Glomerular endothelial cell (primary cell): ENCODE results near the gene PTPRN2. TPM values are rescaled to one million over a fixed set of nuclear protein-coding genes. Genes with fewer than 3 reads are reported as not detected.
"Not testable (repeated sequence)": the region's sequence is repeated elsewhere in the genome, so short reads cannot be mapped to it uniquely, and the experiment has no call there.

Experiments used
- DNase-seq: peaks from one replicate; pipeline ENCODE4 v3.0.0-alpha.2; 2011; ENCODE audit warnings: low read depth, low spot score; ENCODE audit errors: extremely low read depth
- total RNA-seq: library from RNA; depleted of rRNA; stranded (reverse); fragments of >200 nt; gene quantifications from 2 replicates; pipeline ENCODE4 v1.2.3, GENCODE V29; 2015

Gene PTPRN2
- total RNA-seq, 1 donor from 2014 or later: 10.0 TPM

DNA sequence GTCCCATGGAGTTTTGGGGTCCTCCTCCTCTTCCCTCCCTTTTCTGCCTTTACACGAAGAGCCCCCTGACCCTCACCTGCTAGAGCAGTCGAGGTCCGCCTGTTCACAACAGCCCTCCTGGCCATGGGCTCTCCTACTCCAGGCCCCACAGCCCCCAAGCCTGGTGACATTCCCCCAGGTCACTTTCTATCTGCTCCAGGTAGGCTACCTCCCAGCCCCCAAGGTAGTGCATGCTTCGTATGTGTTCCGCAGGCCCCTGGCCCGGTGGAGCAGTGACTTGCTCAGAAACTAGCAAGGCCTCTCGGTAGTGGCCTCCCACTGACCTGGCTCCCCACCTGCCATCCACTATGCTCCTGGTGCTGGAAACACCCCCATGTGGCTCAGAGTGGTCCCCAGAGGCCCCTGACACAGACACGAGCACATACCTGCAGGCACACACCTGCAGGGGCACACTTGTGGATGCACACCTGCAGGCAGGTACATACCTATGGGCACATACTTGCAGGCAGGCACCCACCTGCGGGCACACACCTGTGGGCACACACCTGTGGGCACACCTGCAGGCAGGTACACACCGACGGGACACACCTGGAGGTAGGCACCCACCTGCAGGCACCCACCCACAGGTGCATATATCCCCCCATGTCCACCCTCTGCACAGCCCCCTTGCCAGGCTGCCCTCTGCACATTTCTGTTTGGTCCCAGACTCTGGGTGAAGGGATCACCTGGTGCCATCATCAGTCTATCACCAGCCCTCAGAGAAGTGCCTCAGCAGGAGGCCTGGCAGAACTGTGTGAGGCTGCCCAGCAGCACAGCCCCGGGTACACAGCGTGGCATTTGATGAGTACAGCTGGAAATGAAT lies 322.5 kb downstream of the PTPRN2 start:
- DNase-seq: no peak

DNA sequence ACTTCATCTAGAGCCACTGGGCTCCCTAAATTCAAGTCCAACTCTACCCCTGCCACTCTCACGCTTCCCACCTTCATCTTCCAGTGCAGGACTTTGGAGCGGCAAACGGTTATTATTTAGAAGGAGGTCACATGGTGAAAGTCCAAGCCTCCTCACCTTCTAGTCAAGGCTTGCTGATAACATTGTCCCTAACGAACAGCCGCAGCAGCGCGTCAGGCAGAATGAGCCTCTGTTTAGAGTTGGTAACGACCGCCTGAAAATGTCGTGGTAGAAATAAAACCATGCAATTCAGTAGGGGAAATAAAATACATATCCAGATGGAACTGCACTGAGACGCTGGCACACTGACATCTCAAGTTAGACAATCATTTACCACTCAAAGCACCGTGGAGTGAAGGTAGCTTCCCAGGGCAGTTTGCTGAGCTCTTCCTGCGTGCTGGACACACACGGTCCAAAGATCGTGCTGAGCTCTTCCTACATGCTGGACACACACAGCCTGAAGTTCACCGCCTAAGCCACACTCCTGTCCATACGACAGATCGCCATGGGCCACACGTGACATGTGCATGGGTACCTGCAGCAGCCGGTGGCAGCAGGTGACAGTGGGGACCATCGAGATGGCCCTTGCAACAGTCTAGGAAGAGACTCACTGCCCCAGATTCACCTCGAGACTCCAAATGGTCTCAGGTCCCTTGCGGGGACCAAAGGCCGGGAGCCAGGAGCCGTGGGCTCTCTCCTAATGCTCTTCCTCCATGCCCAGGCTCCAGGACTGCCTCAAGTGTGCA lies 323.5 kb downstream of the PTPRN2 start:
- no peak for DNase-seq

DNA sequence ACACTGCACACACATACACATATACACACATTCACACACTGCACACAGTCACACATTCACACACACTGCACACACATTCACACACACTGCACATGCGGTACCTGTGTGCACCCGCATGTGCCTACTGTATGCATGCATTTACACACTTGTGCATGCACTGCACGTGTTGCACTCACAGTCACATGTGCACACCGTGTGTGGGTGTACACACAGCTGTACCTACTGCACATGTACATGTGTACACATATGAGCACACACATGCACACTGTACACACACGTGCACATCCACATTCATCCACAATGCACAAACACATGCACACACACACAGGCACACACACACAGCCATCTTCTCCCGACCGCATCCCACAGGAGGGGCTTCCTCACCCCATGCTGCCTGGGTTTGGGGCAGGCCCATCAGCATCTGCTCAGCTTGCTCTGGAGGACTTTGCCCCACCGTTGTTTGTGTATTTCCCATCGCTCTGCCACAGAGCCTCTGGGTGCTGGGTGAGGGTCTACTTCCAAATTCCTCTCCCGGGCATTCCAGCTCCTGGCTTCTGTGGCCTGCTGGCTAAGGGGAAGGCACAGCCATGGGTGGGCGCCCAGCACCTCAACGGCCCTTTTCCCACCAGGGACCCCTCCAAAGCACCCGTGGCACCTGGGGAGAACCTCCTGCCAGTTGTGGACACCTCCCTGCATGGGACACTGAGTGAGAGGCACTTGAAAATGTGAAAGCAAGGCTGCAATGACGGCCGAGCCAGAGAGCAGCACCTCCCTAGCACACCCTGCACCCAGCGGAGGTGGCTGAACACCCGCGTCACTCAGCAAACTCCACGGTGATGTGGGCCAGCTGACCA lies 324.3 kb downstream of the PTPRN2 start:
- no peak for DNase-seq

DNA sequence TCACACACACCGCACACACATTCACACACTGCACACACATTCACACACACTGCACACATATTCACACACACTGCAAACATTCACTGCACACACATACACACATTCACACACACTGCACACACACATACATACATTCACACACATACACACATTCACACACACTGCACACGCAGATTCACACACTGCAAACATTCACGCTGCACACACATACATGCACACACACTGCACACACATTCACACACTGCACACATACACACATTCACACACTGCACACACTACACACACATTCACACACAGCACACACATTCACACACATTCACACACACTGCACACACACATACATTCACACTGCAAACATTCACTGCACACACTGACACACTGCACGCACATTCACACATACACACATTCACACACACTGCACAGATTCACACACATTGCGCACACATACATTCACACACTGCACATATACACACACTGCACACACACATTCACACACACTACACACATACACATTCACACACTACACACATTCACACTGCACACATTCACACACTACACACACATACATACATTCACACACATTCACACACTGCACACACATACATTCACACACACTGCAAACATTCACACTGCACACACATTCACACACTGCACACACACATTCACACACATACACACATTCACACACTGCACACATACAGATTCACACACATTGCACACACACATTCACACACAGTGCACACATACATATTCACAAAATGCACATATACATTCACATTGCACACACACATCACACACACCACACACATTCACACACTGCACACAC lies 325.1 kb downstream of the PTPRN2 start:
- no peak for DNase-seq

DNA sequence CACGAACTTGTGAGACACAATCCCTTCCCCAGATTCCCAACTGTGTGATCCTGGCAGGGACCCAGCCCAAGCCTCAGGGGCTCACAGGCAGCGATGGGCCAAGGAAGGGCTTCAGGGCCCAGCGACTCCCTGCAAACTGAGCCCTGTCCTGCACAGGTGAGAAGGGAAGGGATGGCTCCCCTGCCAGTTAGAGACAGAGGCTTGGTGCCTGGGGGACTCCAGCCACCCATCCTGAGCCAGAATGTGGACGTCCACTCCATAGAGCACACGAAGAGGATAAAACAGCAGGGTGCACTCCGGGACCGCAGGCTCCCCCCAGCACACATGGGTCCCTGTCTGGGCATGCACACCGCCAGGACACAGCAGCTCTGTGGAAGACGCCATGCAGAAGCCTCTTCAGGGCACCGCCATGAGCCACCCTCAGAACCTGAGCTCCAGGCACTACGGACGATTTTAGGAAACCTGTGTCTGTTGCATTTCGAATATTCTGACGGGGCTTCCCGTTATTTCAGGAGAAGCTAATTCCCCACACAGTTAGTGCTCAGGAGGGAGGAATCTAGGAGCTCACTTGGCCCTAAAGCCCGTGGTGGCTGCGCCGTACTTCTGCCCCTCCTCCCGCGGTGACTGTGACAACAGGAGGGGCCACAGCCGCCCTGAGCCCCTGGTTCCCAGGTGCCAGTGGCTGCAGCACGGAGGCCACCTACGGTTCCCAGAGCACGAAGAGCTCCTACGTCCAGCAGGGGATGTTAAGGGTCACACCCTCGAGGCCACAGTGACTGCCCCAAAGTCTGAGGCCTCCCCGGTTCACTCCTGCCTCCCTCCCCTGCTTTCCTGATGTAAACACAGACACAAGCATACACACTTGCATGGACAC lies 326.0 kb downstream of the PTPRN2 start:
- DNase-seq: no peak

DNA sequence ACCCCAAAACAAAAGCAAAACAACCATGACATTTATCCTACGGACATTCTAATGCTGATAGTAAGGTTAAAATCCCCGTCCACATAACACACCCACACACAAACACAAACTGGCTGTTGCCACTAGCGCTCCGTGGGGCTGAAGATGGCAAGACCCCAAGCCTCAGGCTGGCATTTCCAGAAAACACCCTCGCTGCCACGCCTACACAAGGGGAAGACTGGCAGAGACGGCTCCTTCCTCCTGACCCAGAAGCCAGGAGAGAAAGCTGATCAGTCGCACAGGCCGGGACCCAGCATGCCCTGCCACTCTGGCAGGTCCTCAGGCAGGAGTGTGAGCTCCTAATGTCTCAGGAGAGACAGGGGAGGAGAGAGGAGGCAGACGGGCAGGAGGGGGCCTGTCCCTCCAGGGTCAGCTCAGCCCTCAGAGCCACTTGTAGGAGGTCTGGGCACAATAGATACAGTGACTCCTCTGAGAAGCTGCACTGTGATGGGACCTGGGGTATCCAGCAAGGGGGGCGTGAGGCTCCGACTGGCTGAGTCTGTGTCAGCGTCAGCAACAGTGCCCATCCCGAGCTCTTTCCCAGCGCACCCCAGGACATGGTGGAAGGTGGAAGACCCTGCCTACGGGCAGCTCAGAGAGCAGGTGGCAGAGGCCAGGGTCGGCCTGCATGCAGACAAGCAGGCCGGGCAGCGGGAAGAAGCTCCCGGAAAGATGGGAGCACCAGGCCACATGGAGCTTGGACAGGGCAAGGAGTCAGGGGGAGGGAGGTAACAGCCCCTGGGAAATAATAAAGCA lies 326.9 kb downstream of the PTPRN2 start:
- no peak for DNase-seq

DNA sequence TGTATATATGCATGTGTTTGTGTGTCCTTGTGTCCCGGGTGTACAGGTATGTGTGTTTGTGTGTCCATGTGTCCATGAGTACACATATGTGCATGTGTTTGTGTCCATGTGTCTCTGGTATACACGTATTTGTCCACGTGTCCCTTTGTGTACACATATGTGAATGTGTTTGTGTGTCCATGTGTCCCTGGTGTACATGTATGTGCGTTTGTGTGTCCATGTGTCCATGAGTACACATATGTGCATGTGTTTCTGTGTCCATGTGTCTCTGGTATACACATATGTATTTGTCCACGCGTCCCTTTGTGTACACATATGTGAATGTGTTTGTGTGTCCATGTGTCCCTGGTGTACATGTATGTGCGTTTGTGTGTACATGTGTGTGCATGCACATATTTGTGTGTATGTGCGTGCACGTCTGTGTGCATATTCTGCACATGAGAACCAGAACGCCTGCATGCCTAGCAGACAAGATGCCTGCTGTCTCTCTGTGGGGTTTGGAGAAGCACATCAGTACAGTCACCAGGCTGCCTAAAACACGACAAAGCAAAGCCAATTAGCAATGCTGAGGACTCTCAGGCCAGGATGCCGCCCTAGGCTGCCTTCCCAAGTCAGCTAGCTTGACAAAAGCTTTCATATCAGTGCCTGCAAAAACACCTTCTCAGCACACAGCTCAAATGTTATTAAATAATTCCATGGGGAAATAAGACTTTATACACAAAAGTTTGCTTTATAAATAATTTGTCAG lies 327.8 kb downstream of the PTPRN2 start:
- no peak for DNase-seq

DNA sequence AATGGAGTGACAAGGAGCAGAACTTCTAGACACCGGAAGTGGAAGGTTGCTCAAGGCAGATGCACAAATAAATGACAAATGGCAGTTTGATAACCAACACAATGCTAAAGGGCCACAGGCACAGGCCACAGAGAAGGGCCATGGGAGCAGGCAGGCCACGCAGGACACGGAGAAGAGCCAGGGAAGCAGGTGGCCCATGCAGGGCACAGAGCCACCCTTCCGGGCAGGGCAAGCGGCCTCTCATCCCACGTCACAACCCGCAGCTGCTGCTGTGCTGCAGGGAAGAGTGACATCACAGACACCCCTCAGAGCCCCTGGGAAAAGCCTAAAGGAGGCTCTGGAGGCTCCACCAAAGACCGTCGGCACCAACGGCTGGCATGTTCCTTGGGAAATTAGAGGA lies 328.5 kb downstream of the PTPRN2 start:
- DNase-seq: no peak

DNA sequence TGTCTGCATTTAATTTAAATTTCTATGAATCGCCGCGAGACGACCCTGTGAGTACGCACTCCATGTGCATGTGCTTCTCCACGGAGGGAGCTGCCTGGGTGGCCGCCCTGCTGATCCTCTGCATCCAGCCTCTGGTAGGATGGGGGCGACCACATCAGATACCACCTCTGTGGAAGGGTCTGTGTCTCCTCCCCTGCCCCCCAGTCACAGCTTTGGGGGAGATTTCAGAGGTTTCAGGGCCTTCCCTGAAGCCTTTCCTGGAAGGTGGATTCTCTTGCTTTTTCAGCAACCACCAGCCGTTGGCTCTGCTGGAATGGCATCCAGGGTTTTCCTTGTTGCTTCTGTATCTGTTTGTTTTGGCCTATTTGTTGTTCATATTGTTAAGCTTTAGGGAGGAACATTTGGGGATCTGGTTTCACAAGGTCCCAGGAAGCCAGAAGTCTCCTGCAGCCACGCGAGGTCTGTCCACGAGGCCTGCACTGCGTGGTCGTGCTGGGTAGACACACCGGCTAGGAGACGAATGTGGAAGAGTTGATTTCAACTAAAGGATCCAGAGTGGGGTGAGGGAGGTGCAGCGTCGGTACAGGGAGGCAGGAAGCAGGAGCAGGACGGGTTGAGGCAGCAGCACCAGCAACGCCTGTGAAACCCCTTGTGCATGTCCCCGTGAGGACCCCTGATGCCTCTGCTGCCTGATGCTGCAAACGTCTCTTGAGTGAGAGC lies 329.1 kb downstream of the PTPRN2 start:
- no peak for DNase-seq

DNA sequence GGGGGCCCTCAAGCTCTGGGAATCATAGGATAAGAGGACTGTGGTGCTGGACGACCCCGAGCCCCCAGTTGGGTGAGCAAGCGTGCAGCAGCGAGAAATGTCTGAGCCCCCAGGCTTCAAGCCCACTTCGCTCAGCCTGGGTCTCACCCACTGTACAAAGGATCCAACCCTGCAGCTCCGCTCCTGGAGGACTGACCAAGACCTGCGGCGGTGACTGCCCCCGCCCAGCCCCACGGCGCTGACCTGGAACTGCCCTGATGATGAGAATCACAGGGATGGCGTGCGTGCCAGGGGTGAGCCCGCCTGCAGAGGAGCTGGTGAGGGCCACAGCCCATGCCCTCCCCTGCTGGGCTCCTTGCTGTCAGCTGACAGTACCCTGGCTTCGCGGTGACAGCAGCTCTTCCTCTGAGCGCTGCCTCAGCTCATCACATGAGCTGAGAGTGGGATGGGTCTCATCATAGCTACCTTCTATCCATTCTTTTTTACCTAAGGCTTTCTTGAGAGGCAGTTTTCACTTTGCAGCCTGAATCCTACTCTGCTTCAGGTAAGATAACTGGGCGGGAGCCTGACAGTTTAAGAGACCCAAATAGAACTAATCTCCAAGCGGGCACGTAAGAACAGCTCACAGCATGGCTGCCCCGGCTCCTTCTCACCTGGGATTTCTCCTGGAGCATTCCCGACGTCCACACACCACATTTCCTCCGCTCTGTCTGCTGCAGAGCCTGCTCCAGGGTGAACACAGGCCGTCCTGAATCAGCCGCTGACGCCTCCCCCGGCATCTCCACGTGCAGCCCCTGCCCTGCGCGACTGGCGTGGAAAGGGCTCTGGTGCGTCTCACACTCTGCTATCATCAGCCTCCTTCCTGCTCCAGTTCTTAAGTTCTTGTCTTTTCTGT lies 329.9 kb downstream of the PTPRN2 start:
- DNase-seq: no peak

DNA sequence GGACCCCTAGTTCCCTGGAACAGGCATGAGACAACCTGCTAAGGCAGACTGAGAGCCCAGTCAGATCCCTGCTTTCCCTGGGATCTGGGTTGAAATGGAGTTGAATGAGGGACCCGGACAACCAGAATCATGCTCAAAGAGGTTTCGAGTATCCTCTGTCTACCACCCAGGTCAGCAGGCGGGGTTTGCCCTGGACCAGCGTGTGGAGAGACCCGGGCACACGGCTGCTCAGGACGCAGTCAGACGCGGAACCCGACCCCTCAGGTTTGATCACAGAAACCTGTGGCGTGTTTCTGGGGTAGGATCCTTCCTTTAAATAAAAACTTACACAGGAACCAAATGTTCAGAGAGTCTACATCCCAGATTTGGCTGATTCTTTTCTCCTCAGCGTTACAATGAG lies 330.6 kb downstream of the PTPRN2 start:
- no peak for DNase-seq

DNA sequence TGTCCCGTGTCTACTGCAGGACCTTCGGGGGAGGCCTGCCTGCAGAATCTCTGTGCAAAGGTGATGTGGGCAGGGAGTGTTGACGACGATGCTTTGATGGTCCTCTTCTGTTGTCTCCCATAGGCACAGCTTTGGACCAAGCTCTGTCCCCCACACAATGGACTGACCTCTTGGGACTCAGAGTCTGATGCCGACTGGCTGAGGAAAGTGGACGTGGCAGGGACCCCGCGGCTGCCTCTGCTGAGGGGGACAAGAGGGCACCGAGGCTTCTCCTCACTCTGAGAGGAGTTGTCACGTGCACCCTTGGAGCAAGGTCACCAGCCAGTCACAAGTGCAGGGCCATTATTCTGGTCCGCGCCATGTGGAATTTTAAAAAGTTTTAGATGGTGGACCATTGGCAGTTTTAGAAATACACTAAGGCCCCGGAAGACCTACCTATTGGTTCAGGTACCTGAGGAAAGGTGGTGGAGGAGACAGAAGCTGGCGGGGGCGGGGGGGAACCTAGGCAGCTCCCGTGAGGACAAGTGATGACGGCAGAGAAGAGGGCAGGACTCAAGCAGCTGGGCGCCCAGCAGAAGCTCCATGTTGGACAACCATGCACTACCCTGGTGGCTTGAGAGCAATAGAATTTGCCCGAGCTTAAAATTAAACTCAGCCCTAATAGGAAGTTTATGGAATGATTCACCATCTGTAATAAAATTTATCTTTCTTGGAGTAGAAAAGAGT lies 331.4 kb downstream of the PTPRN2 start:
- no peak for DNase-seq

DNA sequence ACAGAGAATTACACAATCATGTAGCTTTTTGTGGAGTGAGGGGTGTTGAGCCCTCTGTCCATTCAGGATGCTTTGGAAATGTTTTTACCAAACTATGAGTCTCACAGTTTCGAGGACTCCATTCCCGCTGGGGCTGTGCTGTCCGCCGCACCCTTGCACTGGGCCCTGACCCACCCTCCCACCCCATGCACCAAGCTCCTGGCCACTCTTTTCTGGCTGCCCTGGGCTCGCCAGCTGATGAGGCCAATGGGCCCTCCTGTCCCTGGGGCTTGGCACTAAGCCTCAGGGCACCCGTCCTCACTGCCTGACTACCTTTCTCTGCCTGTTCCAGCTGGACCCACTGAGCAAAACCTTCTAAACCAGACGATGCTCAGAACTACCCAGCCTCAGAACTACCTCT lies 332.1 kb downstream of the PTPRN2 start:
- DNase-seq: no peak

DNA sequence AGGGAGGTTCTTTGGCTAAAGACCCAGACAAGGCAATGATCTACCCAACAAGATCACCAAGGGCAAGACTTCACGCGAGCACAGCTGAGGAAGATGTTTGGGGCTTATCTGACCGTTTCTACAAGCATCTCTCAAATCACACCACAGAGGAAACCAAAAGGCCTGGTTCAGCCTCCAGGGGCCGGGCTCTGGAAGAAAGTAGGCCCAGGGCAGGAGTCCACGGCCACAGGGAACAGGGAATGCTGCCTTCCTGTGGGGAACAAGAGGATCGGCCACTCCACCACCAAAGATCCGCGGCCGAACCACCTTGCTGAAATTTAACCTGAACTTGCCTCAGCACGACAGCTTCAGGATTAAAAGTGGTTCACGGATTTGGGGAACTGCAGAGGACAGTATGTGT lies 332.5 kb downstream of the PTPRN2 start:
- DNase-seq: no peak

DNA sequence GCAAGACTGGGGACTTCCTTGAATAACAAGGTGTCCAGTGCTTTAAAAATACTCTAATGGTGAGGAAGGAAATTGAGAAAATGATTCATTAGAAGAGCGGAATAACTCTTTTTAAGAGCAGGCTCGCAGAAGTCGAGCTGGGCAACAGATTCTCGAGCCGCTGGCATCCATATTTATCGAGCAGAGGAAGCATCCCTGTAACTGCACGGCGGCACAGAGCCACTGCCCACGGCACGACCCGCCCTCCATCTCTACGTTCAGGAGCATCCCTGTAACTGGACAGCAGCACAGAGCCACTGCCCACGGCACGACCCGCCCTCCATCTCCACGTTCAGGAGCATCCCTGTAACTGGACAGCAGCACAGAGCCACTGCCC lies 334.0 kb downstream of the PTPRN2 start:
- DNase-seq: not testable (repeated sequence)
